ENCODE data around the gene NXNL2. TPM values are rescaled to one million over a fixed set of nuclear protein-coding genes. Genes with fewer than 3 reads are reported as not detected.

The NXNL2 gene
- not detected for total RNA-seq
- total RNA-seq (2013) = not detected
- 0 to 0.25 (median 0) reads per million in 29 experiments for total RNA-seq

DNA sequence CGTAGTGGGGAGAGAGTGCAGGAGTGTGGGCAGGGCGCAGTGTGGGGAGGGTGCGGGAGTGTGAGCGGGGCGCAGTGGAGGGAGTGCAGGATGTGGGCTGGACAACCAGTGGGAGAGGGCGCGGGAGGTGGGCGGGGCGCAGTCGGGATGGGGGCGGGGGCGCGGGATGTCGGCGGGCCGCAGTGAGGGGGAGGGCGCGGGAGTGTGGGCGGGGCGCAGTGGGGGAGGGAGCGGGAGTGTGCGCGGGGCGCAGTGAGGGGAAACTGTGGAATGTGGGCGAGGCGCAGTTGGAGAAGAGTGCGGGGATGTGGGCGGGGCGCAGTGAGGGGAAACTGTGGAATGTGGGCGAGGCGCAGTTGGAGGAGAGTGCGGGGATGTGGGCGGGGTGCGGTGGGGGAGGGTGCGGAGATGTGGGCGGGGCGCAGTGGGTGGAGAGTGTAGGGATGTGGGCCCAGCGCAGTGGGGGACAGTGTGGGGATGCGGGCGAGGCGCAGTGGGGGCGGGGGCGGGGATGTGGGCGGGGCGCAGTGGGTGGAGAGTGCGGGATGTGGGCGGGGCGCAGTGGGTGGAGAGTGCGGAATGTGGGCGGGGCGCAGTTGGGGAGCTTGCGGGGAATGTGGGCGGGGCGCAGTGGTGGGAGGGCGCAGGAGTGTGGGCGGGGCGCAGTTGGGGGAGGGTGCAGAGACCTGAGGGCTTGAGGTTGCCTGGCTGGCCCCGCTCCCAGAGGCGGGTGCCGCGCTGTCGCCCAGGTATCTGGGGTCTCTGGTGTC is at the start of gene NXNL2:
NXNL2 (plus strand) TSS at position 723 of the 770 bp plus-strand sequence. CDS start 257 bp downstream, outside the sequence.
- 2% methylated on average over 45 of the region's 62 CpGs for WGBS (ENCODE audit: insufficient coverage)
- Mint-ChIP-seq H3K4me1 (peaks cover 13 to 23% (median 22%) of the 10 kb centered on the region in 3 donors), H3K27me3 (peaks cover 14 to 42% of the 10 kb centered on the region in 2 donors), H3K36me3 (no peaks in the 10 kb centered on the region), H3K4me3 (peak within 1 kb of the TSS; percentile 55 to 71 (median 63)), H3K9me3 (no peaks in the 10 kb centered on the region), H3K27ac (no peak within 1 kb of the TSS)
- ChIA-PET POLR2A (interaction anchor here in 1 of 2 donors (0.6 kb wide), 1 partner anchor 775 kb away, joined by 3 read pairs; no protein-coding TSS in a partner anchor), CTCF (interaction anchor here in 1 of 2 donors (0.7 kb wide), 1 partner anchor 60 kb away, joined by 3 read pairs; no protein-coding TSS in a partner anchor)
- Histone ChIP-seq H3K36me3 (ENCODE audit: control insufficient read depth in 2 of 2, extremely low read depth in 1 of 2, insufficient read depth in 1 of 2, low read length in 1 of 2) (no peaks in the 10 kb centered on the region), H3K4me1 (ENCODE audit: control insufficient read depth in 1 of 2, extremely low read depth in 1 of 2, insufficient read depth in 2 of 2, low read length in 2 of 2) (peaks cover 8 to 18% of the 10 kb centered on the region in 2 experiments), H3K27me3 (replicated peaks in 1 of 2; ENCODE audit: control insufficient read depth in 2 of 2, extremely low read depth in 1 of 2, insufficient read depth in 2 of 2, low read length in 1 of 2) (peaks cover 0 to 65% of the 10 kb centered on the region in 2 experiments), H3K9me3 (no peaks in the 10 kb centered on the region), H3K4me3 (ENCODE audit: control insufficient read depth in 1 of 2, extremely low read depth in 1 of 2, low read length in 1 of 2) (peak within 1 kb of the TSS; percentile 34 to 65), H3K27ac (ENCODE audit: low read length) (no peak within 1 kb of the TSS)
- ATAC-seq (replicated peaks in 1 of 4) (peak; percentile 60 to 71 (median 66)), DNase-seq (peak in 30 of 35 experiments; percentile 4 to 61 (median 36))

- Histone ChIP-seq H3K27ac (ENCODE audit: low read length) (no peak overlapping the region), H3K4me1 (ENCODE audit: control insufficient read depth in 1 of 2, extremely low read depth in 1 of 2, insufficient read depth in 2 of 2, low read length in 2 of 2) (no peaks in the 10 kb centered on the region), H3K9me3 (no peaks in the 10 kb centered on the region), H3K4me3 (ENCODE audit: control insufficient read depth in 1 of 2, extremely low read depth in 1 of 2, low read length in 1 of 2) (no peak overlapping the region), H3K36me3 (ENCODE audit: control insufficient read depth in 2 of 2, extremely low read depth in 1 of 2, insufficient read depth in 1 of 2, low read length in 1 of 2) (no peaks in the 10 kb centered on the region), H3K27me3 (replicated peaks in 1 of 2; ENCODE audit: control insufficient read depth in 2 of 2, extremely low read depth in 1 of 2, insufficient read depth in 2 of 2, low read length in 1 of 2) (no peaks in the 10 kb centered on the region)
- no peaks in the 10 kb centered on the region for H3K27me3 Mint-ChIP-seq
- WGBS (ENCODE audit: insufficient coverage) = 97% methylated on average over 3 of the region's 4 CpGs
- CTCF ChIA-PET = no interaction called here
- ATAC-seq (replicated peaks in 1 of 4) (no peak), DNase-seq (no peak)
- no peaks in the 10 kb centered on the region for H3K9me3 Mint-ChIP-seq
- no peak overlapping the region for H3K4me3 Mint-ChIP-seq
- H3K27ac Mint-ChIP-seq = no peak overlapping the region
- POLR2A ChIA-PET = no interaction called here
- peaks cover 3% of the 10 kb centered on the region for H3K36me3 Mint-ChIP-seq
- H3K4me1 Mint-ChIP-seq = no peaks in the 10 kb centered on the region
Observed at GRCh38 chr9:88488166-88488565, 46.8 kb upstream of the NXNL2 start.

DNA sequence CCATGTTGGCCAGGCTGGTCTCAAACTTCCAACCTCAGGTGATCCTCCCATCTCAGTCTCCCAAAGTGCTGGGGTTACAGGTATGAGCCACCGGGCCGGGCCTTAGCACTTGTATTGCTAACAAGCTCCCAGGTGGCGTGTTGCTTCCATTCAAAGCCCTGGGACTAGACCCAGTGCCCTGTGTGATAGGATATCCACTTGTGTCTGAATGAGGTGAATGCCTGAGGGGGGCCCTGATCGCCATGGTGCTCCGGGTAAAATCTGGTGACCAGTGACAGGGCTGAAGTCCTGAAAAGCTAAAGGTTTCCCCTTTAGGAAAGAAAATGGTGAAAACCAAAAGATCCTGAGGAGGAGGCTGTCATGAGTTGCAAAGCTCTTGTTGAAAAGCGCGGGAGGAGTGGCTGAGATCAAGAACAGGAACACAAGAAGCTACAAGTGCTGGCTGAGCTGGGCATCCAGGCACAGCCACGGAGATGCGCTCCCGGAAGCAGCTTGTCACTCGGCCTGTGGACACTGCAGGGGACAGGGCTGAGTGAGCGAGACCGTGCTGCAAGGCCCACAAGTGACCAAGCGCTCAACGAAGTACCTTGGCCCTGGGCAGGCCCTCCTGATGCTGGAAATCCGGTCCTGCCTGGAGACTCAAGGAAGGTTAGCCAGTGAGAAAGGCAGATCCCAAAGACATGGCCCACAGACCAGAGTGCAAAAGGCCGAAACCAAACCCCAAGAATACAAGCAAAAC is 39.8 kb upstream of the NXNL2 start:
- POLR2A ChIA-PET = no interaction called here
- Histone ChIP-seq H3K9me3 (no peaks in the 10 kb centered on the region), H3K4me3 (ENCODE audit: control insufficient read depth in 1 of 2, extremely low read depth in 1 of 2, low read length in 1 of 2) (no peak overlapping the region), H3K27me3 (replicated peaks in 1 of 2; ENCODE audit: control insufficient read depth in 2 of 2, extremely low read depth in 1 of 2, insufficient read depth in 2 of 2, low read length in 1 of 2) (no peaks in the 10 kb centered on the region), H3K4me1 (ENCODE audit: control insufficient read depth in 1 of 2, extremely low read depth in 1 of 2, insufficient read depth in 2 of 2, low read length in 2 of 2) (no peaks in the 10 kb centered on the region), H3K27ac (ENCODE audit: low read length) (no peak overlapping the region), H3K36me3 (ENCODE audit: control insufficient read depth in 2 of 2, extremely low read depth in 1 of 2, insufficient read depth in 1 of 2, low read length in 1 of 2) (no peaks in the 10 kb centered on the region)
- Mint-ChIP-seq H3K36me3 (no peaks in the 10 kb centered on the region), H3K27ac (no peak overlapping the region), H3K9me3 (no peaks in the 10 kb centered on the region), H3K4me3 (no peak overlapping the region), H3K4me1 (no peaks in the 10 kb centered on the region), H3K27me3 (no peaks in the 10 kb centered on the region)
- CTCF ChIA-PET = no interaction called here
- DNase-seq (no peak), ATAC-seq (replicated peaks in 1 of 4) (no peak)
- 90% methylated on average over 16 of the region's 17 CpGs for WGBS (ENCODE audit: insufficient coverage)

DNA sequence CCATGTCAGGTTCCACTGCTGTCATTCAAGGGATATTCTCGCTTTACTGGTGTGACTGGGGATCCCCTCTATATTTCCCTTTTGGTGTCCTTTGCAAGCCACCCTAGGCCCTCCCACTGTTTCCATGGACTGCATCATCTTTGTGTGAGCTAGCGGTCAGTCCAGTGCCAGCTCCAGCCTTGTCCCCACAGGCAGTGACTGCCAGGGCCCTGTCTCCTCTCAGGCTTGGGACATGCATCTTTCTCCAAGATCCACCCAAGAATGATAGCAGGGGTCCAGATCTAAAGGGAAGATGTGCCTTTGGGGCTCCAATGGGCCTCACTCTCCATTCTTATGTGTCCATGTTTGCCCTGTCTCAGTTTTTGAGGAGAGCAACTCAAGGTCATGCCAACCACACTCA is 37.8 kb upstream of the NXNL2 start:
- no peaks in the 10 kb centered on the region for H3K9me3 ChIP-seq
- ChIA-PET POLR2A (no interaction called here), CTCF (no interaction called here)
- H3K27ac ChIP-seq (ENCODE audit: low read length) = no peak overlapping the region
- H3K27ac Mint-ChIP-seq = no peak overlapping the region
- no peaks in the 10 kb centered on the region for H3K4me1 Mint-ChIP-seq
- H3K27me3 Mint-ChIP-seq = no peaks in the 10 kb centered on the region
- no peak overlapping the region for H3K4me3 Mint-ChIP-seq
- ATAC-seq (replicated peaks in 1 of 4) (no peak), DNase-seq (no peak)
- WGBS (ENCODE audit: insufficient coverage) = 100% methylated on average over 2 of the region's 2 CpGs
- H3K4me1 ChIP-seq (ENCODE audit: control insufficient read depth in 1 of 2, extremely low read depth in 1 of 2, insufficient read depth in 2 of 2, low read length in 2 of 2) = no peaks in the 10 kb centered on the region
- no peaks in the 10 kb centered on the region for H3K36me3 Mint-ChIP-seq
- no peaks in the 10 kb centered on the region for H3K36me3 ChIP-seq (ENCODE audit: control insufficient read depth in 2 of 2, extremely low read depth in 1 of 2, insufficient read depth in 1 of 2, low read length in 1 of 2)
- no peaks in the 10 kb centered on the region for H3K9me3 Mint-ChIP-seq
- H3K4me3 ChIP-seq (ENCODE audit: control insufficient read depth in 1 of 2, extremely low read depth in 1 of 2, low read length in 1 of 2) = no peak overlapping the region
- no peaks in the 10 kb centered on the region for H3K27me3 ChIP-seq (replicated peaks in 1 of 2; ENCODE audit: control insufficient read depth in 2 of 2, extremely low read depth in 1 of 2, insufficient read depth in 2 of 2, low read length in 1 of 2)

GRCh38 chr9:88498880-88499279 is 36.1 kb upstream of the NXNL2 start:
- no peaks in the 10 kb centered on the region for H3K36me3 Mint-ChIP-seq
- no peak overlapping the region for H3K27ac Mint-ChIP-seq
- no peak for ATAC-seq (replicated peaks in 1 of 4)
- Histone ChIP-seq H3K4me3 (ENCODE audit: control insufficient read depth in 1 of 2, extremely low read depth in 1 of 2, low read length in 1 of 2) (no peak overlapping the region), H3K4me1 (ENCODE audit: control insufficient read depth in 1 of 2, extremely low read depth in 1 of 2, insufficient read depth in 2 of 2, low read length in 2 of 2) (no peaks in the 10 kb centered on the region), H3K27me3 (replicated peaks in 1 of 2; ENCODE audit: control insufficient read depth in 2 of 2, extremely low read depth in 1 of 2, insufficient read depth in 2 of 2, low read length in 1 of 2) (peaks cover 0 to 6% of the 10 kb centered on the region in 2 experiments), H3K36me3 (ENCODE audit: control insufficient read depth in 2 of 2, extremely low read depth in 1 of 2, insufficient read depth in 1 of 2, low read length in 1 of 2) (no peaks in the 10 kb centered on the region), H3K9me3 (no peaks in the 10 kb centered on the region), H3K27ac (ENCODE audit: low read length) (no peak overlapping the region)
- POLR2A ChIA-PET = no interaction called here
- no peaks in the 10 kb centered on the region for H3K27me3 Mint-ChIP-seq
- CTCF ChIA-PET = no interaction called here
- no peaks in the 10 kb centered on the region for H3K9me3 Mint-ChIP-seq
- H3K4me3 Mint-ChIP-seq = no peak overlapping the region
- no peak for DNase-seq
- H3K4me1 Mint-ChIP-seq = no peaks in the 10 kb centered on the region
- WGBS (ENCODE audit: insufficient coverage) = 92% methylated on average over 4 of the region's 6 CpGs

DNA sequence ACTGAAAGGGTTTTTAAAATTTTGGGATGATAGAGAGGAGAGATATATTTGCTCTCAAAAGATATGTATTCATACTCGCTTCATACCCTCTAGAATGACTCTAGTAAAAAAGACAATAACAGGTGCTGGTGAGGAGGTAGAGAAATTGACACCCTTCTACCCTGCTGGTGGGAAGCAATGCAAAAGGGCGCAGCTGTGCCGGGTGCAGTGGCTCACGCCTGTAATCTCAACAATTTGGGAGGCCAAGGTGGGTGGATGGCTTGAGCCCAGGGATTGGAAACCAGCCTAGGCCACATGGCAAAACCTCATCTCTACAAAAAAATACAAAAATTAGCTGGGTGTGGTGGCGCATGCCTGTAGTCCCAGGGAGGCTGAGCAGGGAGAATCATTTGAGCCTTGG is 33.9 kb upstream of the NXNL2 start:
- DNase-seq (no peak), ATAC-seq (replicated peaks in 1 of 4) (no peak)
- ChIA-PET CTCF (no interaction called here), POLR2A (no interaction called here)
- Histone ChIP-seq H3K27me3 (replicated peaks in 1 of 2; ENCODE audit: control insufficient read depth in 2 of 2, extremely low read depth in 1 of 2, insufficient read depth in 2 of 2, low read length in 1 of 2) (peaks cover 0 to 18% of the 10 kb centered on the region in 2 experiments), H3K9me3 (no peaks in the 10 kb centered on the region), H3K36me3 (ENCODE audit: control insufficient read depth in 2 of 2, extremely low read depth in 1 of 2, insufficient read depth in 1 of 2, low read length in 1 of 2) (no peaks in the 10 kb centered on the region), H3K4me1 (ENCODE audit: control insufficient read depth in 1 of 2, extremely low read depth in 1 of 2, insufficient read depth in 2 of 2, low read length in 2 of 2) (no peaks in the 10 kb centered on the region), H3K27ac (ENCODE audit: low read length) (no peak overlapping the region), H3K4me3 (ENCODE audit: control insufficient read depth in 1 of 2, extremely low read depth in 1 of 2, low read length in 1 of 2) (no peak overlapping the region)
- H3K4me3 Mint-ChIP-seq = no peak overlapping the region
- 100% methylated on average over 1 of the region's 5 CpGs for whole genome bisulfite sequencing (ENCODE audit: insufficient coverage)
- H3K36me3 Mint-ChIP-seq = no peaks in the 10 kb centered on the region
- H3K27ac Mint-ChIP-seq = no peak overlapping the region
- no peaks in the 10 kb centered on the region for H3K4me1 Mint-ChIP-seq
- H3K9me3 Mint-ChIP-seq = no peaks in the 10 kb centered on the region
- H3K27me3 Mint-ChIP-seq = peaks cover 1 to 9% of the 10 kb centered on the region in 2 donors
